GM19438 (cell line): ENCODE measurements around the gene CORO7.

Experiments
- ATAC-seq: cut with Tn5 transposase; IDR thresholded peaks from one replicate; pipeline ENCODE4 v1.9.1; 2021; ENCODE audit warnings: low read depth; ENCODE audit not compliant: unreplicated experiment

CORO7 gene

GRCh38 chr16:4324492-4325252 is 91.7 kb downstream of the CORO7 start:
- ATAC-seq = no peak

- ATAC-seq = no peak
Measured at GRCh38 chr16:4323845-4324488, 92.4 kb downstream of the CORO7 start.

DNA sequence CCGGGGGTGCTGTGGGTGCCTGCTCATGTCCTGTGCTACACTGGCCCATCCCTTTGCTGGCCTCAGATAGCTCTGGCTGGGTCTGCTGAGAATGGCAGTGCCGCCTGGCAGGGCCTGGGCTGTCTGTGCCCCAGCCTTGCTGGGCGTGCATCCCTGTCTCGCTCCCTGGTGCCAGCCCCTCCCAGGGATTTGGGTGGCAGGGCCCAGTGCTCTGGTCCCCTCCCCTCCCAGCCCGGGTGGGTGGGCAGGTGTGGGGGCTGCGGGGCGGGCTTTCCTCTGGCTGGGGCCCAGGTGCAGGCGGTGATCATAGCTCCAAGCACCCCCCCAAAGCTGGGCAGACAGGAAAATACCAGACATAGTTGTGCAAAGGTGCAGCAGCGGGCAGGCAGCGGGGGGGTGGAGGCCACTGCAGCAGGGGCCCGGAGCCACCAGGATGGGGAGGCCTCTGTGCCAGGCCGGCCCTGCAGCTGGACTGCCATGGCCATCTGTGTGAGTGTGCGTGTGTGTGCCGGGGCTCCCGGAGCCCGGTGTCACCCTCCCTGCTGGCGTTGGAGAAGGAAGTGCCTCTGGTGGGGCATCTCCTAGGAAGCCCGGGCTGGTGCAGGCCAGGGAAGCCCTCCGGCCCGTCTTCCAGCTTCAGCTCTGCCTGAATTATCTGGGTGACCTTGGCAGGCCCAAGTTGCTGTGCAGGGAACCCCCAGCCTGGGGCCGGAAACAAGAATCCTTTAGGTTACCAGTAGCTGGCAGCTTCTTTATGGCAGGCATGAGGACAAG is 93.1 kb downstream of the CORO7 start:
- ATAC-seq = no peak

- ATAC-seq = no peak
Measured at GRCh38 chr16:4322121-4323052, 94.0 kb downstream of the CORO7 start.

- no peak for ATAC-seq
Measured at GRCh38 chr16:4321286-4322120, 94.9 kb downstream of the CORO7 start.

- no peak for ATAC-seq
Measured at GRCh38 chr16:4320571-4321137, 95.7 kb downstream of the CORO7 start.

DNA sequence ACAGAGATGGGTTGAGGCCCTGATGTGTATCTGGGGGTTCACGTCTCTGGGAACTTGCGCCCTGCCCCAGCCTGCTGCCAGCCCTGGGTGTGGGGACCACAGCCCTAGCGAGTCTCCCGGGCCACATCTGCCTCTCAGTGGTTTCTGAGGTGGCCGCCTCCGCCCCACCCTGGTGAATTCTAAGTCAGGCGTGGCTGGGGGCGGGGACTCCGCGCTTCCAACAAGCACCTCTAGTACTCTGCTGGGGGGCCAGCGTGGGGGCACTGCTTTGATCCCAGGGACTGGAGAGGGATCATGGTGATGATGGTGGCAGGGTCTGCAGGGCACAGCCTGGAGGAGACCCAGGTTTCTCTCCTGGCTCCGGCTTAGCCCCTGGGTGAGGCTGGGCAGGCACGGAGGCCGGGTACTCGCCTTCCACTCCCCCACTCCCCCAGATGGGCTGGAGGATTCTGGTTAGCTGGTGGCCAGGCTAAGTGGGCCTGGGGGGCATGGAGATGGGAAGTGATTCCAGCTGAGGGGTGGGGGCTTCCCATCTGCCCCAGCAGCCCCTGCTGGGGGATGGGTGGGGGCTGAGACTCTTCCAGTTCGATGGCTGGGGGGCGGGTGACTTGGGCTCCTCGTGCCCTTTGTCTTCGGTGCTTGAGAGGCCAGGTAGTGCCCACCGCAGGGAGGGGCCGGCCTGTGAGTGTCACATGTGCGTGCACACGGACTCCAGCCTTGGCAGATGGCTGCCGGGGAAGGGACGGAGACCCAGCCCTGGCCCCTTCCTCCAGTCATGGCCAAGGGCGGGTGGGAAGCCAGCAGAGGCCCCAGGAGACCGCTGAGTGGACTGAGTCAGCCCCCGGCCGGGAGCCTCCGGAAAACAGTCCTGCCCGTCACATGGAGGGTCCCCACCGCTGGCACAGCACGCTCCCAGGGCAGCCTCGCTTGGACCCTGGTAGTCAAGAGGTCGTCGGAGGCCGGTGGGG is 96.7 kb downstream of the CORO7 start:
- no peak for ATAC-seq

DNA sequence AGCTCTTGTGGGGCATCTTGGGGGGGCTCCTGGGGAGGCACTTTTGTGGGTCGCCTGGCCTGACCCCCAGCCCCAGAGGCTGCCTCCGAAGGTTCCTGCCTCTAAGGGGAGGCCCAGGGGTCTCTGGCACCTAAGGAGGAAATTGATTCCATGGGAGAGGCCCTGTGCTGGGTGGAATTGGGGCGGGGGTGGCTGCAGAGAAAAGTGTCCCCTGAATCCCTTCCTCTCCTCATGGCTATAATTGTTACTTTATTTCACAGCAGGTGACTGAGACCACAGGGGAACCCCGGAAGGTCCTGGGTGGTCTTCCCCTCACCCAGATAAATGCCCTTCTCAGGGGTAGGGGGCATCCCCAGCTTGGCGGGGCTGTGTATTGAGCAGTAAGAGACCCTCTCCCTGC is 97.4 kb downstream of the CORO7 start:
- ATAC-seq = no peak

GRCh38 chr16:4318451-4318910 is 97.9 kb downstream of the CORO7 start:
- no peak for ATAC-seq

DNA sequence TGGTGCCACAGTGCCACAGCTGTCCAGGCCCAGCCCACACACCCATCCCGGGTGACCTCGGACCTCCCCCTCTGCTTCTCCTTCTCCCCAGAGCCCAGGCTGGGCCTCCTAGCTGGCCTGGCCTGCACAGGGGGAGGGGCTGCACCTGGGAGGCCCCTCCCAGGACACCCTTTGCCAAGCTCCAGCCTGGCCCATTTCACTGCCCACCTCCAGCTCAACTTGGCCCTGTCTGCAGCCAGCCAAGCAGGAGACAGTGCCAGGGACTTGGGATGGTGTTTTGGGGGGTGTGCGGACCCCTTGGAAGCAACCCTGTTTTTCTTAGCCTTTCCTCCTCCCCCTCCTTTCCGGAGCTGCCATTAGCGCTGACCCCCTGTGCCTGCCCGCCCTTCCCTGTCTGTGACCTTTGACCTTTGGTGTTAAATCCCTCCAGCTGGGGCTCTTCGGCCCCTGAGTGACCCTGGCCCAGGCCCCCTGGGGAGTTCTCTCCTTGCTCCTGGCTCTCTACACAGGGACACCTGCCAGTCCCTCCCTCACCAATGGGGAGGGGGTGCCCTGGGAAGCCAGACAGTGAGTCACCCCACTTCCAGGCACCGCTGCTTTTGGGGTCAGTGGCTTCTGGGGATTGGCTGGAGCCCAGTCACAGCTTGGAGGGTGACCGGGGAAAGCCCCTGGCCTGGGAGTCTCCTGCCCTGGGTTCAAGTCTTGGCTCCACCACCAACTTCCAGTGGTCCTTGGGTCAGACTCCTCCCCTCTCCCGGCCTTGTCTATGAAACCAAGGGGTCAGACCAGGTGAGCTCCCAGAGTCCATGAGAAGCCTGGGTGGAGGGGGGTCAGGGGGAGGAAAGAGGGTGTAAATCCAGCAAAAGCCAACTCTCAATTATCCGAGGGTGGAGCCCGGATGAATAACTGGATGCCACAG is 98.6 kb downstream of the CORO7 start:
- no peak for ATAC-seq

DNA sequence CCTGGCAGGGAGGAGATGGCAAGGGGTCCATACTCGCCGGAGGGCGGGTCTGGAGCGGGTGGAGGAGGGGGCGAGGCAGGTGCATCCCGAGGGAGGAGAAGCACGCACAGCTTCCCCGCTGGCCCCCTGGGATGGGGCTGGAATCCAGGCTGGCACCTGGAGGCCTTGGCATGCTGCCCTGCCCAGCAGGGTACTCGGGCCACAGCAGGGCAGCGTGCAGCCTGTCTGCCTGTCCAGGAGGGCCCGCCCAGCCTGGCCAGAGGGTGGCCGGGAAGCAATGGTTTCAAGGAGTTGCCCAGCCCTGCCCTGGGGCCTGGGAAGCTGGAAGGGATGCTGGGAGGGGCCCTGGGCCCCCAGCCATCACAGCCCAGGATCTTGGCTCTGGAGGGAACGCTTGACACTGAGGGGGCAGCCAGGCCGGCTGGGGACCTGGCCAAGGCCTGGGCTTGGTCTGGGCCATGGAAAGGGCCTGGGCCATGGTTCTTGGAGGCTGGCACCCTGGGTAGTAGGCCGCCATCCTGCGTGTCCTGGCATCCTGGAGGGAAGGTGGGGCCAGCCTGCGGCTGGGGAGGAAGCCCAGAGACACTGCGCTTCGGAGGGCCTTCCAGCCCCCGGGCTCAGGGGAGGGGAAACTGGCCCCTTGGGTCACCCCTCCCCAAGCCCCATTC is 99.4 kb downstream of the CORO7 start:
- ATAC-seq = no peak

- ATAC-seq = no peak
Measured at GRCh38 chr16:4316108-4316863, 100.1 kb downstream of the CORO7 start.

DNA sequence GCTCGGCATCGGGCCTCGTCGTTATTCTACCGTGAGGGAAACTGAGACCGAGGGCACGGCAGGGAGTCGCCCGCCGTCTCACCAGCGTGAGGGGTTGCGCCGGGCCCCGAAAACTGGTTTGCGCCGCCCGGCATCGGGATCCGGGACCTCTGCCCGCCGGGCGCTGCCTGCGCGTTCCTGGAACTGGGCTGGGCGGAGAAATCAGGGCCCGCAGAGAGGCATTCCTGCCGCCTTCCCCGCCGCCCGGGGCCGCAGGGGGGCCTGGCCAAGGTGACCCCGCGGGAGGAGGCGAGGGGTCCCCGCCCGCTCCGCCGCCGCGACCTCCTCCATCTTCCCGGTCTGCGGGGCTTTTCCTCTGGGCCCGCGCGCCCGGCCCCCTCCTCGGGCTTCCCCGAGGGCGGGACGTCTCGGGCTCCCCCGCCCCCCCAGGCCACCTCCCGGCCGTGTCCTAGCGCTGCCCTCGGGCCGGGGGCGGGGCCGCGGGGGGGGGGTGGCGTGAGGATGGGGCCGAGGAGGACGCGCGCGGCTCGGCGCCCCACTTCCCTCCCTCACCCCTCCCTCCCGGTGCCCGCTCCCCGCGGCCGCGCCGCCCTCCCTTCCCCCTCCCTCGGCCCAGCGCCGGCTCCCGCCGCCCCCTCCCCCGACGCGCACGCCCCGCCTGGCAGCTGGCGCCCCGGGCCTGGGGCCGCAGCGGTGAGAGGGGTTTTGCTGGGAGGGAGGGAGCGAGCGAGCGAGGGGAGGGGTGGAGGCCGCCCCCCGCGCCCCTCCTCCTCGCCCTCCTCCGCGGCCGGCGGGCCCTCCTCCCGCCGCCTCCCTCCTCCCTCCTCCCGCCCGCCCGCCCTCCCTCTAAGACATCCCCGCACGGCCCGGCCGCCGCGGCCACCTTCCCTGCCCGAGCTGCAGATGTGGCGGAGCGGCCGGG is 100.9 kb downstream of the CORO7 start, which contains the start of gene GLIS2:
GLIS2 (plus strand) TSS at position 882 of the 922 bp plus-strand sequence. CDS start 16,214 bp downstream, outside the sequence.
- ATAC-seq = no peak

DNA sequence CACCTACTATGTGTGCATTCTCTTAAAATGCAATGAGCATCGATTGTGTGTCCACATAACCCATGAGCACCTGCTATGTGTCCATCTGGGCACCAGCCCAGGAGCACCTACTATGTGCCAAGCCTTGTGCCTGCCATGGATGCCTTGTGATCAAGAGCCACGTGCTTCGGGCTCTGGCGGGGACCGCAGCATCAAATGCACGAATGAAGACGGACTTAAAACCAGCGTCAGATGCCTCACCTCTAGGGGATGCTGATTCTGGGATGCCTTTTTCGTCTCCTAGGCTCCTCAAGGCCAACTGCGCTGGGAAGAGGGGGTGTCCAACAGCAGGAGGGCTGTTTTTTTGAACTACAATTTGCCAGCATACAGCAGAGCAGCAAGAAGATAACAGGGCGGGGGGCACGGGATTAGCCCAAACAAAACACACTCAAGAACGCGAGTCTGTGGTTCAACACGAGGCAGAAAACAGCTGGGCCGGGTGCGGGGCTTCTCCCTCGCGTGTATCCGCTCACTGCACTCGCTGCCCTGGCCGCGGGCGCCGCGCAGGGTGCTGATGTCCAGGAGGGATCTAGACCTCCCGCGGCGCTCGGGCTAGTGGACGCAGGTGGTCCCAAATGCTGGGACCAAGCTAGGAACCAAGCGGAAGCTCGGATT is 101.7 kb downstream of the CORO7 start:
- no peak for ATAC-seq
